HEK293 (cell line): Measurements from ENCODE around the gene EYS.

Source experiments
- ZBTB7A ChIP-seq: fragments of 450-650 bp; formaldehyde crosslinking; IDR thresholded peaks from 2 replicates; pipeline ENCODE4 v1.5.1; 2016; ENCODE audit warnings: low read depth, missing biosample characterization, missing genetic modification characterization
- ZNF274 ChIP-seq, 2 experiments: fragments of 200-500 bp in 1 of 2; fragments of 450-650 bp in 1 of 2; sonication (Bioruptor generic) in 1 of 2; formaldehyde crosslinking in 1 of 2; IDR thresholded peaks; 2 replicates each; pipeline versions ENCODE4 v1.5.1 to v1.6.1; 2014 to 2016; ENCODE audit warnings: borderline replicate concordance in 1 of 2, inconsistent platforms in 1 of 2, low read length in 1 of 2, missing biosample characterization in 1 of 2, missing genetic modification characterization in 1 of 2
- ZNF558 ChIP-seq: fragments of 450-650 bp; formaldehyde crosslinking; IDR thresholded peaks from 2 replicates; pipeline ENCODE4 v1.5.1; 2016; ENCODE audit warnings: missing biosample characterization, missing genetic modification characterization
- ZNF560 ChIP-seq: fragments of 450-650 bp; formaldehyde crosslinking; IDR thresholded peaks from 2 replicates; pipeline ENCODE4 v1.5.1; 2017; ENCODE audit warnings: missing biosample characterization, missing genetic modification characterization, borderline replicate concordance
- TF ChIP-seq, protein P1 (sequence below): fragments of 450-650 bp; formaldehyde crosslinking; IDR thresholded peaks from 2 replicates; pipeline ENCODE4 v1.5.1; 2016; ENCODE audit warnings: missing biosample characterization, missing genetic modification characterization
- TF ChIP-seq, protein P2 (sequence below): fragments of 450-650 bp; formaldehyde crosslinking; IDR thresholded peaks from 2 replicates; pipeline ENCODE4 v1.5.1; 2016; ENCODE audit warnings: missing biosample characterization, missing genetic modification characterization

DNA sequence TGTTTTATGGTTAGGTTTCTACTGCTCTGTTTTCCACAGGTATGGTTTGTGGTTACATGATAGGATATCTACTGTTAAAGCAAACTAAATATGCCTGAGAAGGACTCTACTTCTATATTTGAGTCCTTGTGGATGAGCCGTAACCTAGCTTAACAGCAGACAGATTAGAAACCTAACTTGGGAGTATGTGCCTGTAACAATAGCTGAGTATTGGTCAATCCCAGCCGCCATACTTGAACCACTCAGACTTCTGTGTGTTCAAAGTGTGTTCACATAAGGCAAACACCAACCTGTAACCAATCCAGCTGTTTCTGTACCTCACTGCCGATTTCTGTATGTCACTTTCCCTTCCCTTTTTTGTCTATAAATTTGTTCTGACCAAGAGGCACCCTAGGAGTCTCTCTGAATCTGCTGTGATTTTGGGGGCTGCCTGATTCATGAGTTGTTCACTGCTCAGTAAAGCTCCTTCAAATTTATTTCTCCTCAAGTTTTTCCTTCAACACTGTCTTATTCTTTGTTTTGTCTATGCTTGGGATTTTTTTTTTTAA is 2034.4 kb downstream of the EYS start:
- TF ChIP-seq, protein P1, sequence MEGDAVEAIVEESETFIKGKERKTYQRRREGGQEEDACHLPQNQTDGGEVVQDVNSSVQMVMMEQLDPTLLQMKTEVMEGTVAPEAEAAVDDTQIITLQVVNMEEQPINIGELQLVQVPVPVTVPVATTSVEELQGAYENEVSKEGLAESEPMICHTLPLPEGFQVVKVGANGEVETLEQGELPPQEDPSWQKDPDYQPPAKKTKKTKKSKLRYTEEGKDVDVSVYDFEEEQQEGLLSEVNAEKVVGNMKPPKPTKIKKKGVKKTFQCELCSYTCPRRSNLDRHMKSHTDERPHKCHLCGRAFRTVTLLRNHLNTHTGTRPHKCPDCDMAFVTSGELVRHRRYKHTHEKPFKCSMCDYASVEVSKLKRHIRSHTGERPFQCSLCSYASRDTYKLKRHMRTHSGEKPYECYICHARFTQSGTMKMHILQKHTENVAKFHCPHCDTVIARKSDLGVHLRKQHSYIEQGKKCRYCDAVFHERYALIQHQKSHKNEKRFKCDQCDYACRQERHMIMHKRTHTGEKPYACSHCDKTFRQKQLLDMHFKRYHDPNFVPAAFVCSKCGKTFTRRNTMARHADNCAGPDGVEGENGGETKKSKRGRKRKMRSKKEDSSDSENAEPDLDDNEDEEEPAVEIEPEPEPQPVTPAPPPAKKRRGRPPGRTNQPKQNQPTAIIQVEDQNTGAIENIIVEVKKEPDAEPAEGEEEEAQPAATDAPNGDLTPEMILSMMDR (tag by site-specific recombination), result no peak
- TF ChIP-seq ZBTB7A (tag by site-specific recombination), result no peak
- no peak for TF ChIP-seq ZNF560 (tag by site-specific recombination)
- TF ChIP-seq ZNF274 (IDR thresholded peaks at IDR 0.05; ENCODE audit: low read length), result no peak
- no peak for TF ChIP-seq ZNF274 (tag by site-specific recombination; IDR thresholded peaks at IDR 0.05; ENCODE audit: borderline replicate concordance)
- TF ChIP-seq, protein P2, sequence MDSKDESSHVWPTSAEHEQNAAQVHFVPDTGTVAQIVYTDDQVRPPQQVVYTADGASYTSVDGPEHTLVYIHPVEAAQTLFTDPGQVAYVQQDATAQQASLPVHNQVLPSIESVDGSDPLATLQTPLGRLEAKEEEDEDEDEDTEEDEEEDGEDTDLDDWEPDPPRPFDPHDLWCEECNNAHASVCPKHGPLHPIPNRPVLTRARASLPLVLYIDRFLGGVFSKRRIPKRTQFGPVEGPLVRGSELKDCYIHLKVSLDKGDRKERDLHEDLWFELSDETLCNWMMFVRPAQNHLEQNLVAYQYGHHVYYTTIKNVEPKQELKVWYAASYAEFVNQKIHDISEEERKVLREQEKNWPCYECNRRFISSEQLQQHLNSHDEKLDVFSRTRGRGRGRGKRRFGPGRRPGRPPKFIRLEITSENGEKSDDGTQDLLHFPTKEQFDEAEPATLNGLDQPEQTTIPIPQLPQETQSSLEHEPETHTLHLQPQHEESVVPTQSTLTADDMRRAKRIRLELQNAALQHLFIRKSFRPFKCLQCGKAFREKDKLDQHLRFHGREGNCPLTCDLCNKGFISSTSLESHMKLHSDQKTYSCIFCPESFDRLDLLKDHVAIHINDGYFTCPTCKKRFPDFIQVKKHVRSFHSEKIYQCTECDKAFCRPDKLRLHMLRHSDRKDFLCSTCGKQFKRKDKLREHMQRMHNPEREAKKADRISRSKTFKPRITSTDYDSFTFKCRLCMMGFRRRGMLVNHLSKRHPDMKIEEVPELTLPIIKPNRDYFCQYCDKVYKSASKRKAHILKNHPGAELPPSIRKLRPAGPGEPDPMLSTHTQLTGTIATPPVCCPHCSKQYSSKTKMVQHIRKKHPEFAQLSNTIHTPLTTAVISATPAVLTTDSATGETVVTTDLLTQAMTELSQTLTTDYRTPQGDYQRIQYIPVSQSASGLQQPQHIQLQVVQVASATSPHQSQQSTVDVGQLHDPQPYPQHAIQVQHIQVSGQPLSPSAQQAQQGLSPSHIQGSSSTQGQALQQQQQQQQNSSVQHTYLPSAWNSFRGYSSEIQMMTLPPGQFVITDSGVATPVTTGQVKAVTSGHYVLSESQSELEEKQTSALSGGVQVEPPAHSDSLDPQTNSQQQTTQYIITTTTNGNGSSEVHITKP (tag by site-specific recombination), result no peak
- no peak for TF ChIP-seq ZNF558 (tag by site-specific recombination)
